Neural cell (in vitro differentiated cells): Measurements from ENCODE around the gene ATP5PD. TPM values are rescaled to one million over a fixed set of nuclear protein-coding genes. Genes with fewer than 3 reads are reported as not detected.
"Not testable (repeated sequence)": the region's sequence is repeated elsewhere in the genome, so short reads cannot be mapped to it uniquely, and the experiment has no call there.

Source experiments
- H2AFZ ChIP-seq: fragments of 200-600, 300-800 bp; sonication (generic), shearing (Covaris generic); 2 replicates; pipeline ENCODE4 v1.6.0; 2014; ENCODE audit warnings: low read depth, mild to moderate bottlenecking, antibody characterized with exemption, low read length, moderate library complexity
- H3F3A ChIP-seq: fragments of 200-600 bp; shearing (Covaris generic); 2 replicates; pipeline ENCODE4 v1.6.1; 2016; ENCODE audit warnings: mild to moderate bottlenecking, moderate library complexity, mixed read lengths, antibody characterized with exemption, low read length; ENCODE audit not compliant: insufficient read depth, poor library complexity, severe bottlenecking
- H3K27ac ChIP-seq: fragments of 200-600, 300-800 bp; sonication (generic), shearing (Covaris generic); 2 replicates; pipeline ENCODE4 v1.5.1; 2014; ENCODE audit warnings: mild to moderate bottlenecking, low read length, moderate library complexity
- H3K27me3 ChIP-seq: fragments of 300-800, 200-600 bp; sonication (generic), shearing (Covaris generic); 2 replicates; pipeline ENCODE4 v1.6.0; 2014; ENCODE audit warnings: mild to moderate bottlenecking, low read depth, low read length, moderate library complexity; ENCODE audit not compliant: insufficient read depth
- H3K36me3 ChIP-seq: fragments of 300-800, 200-600 bp; sonication (generic), shearing (Covaris generic); 2 replicates; pipeline ENCODE4 v1.5.1; 2014; ENCODE audit warnings: mild to moderate bottlenecking, antibody characterized with exemption, low read length, moderate library complexity; ENCODE audit not compliant: insufficient read depth
- H3K4me2 ChIP-seq: fragments of 300-800, 200-600 bp; sonication (generic), shearing (Covaris generic); 2 replicates; pipeline ENCODE4 v1.6.0; 2014; ENCODE audit warnings: mild to moderate bottlenecking, low read length
- H3K4me3 ChIP-seq: fragments of 300-800, 200-600 bp; sonication (generic), shearing (Covaris generic); 2 replicates; pipeline ENCODE4 v1.5.1; 2014; ENCODE audit warnings: mild to moderate bottlenecking, low read length, moderate library complexity
- H3K79me2 ChIP-seq: fragments of 200-600 bp; shearing (Covaris generic); replicated peaks from 2 replicates; pipeline ENCODE4 v1.6.0; 2014; ENCODE audit warnings: mild to moderate bottlenecking, low read length, moderate library complexity; ENCODE audit not compliant: insufficient read depth
- H3K9ac ChIP-seq: fragments of 300-800, 200-600 bp; sonication (generic), shearing (Covaris generic); 2 replicates; pipeline ENCODE4 v1.6.1; 2016; ENCODE audit warnings: mild to moderate bottlenecking, low read length, mixed read lengths
- H3K9me2 ChIP-seq: fragments of 200-600 bp; shearing (Covaris generic); 2 replicates; pipeline ENCODE4 v1.6.1; 2016; ENCODE audit warnings: mild to moderate bottlenecking, low read length, mixed read lengths; ENCODE audit not compliant: insufficient read depth
- H3K9me3 ChIP-seq: fragments of 200-600, 300-800 bp; sonication (generic), shearing (Covaris generic); 2 replicates; pipeline ENCODE4 v1.6.1; 2016; ENCODE audit warnings: mild to moderate bottlenecking, mixed run types, low read length, moderate library complexity, mixed read lengths
- H4K20me1 ChIP-seq: fragments of 200-600 bp; shearing (Covaris generic); 2 replicates; pipeline ENCODE4 v1.6.1; 2016; ENCODE audit warnings: mild to moderate bottlenecking, mixed run types; ENCODE audit not compliant: insufficient read depth
- CTCF ChIP-seq: fragments of 450-650 bp; IDR thresholded peaks from 2 replicates; pipeline ENCODE4 v1.5.1; 2014; ENCODE audit warnings: antibody characterized with exemption, mild to moderate bottlenecking, moderate library complexity; ENCODE audit not compliant: poor library complexity, severe bottlenecking
- MXI1 ChIP-seq: fragments of 450-650 bp; conservative IDR thresholded peaks from 2 replicates; pipeline ENCODE4 v1.6.1; 2014; ENCODE audit warnings: antibody characterized with exemption, mild to moderate bottlenecking; ENCODE audit not compliant: poor library complexity, severe bottlenecking
- POLR2AphosphoS5 ChIP-seq: IDR thresholded peaks from 2 replicates; pipeline ENCODE4 v1.6.1; 2012
- RAD21 ChIP-seq: fragments of 450-650 bp; conservative IDR thresholded peaks from 2 replicates; pipeline ENCODE4 v1.6.1; 2014; ENCODE audit warnings: antibody characterized with exemption, mild to moderate bottlenecking, moderate library complexity
- SMC3 ChIP-seq: fragments of 450-650 bp; conservative IDR thresholded peaks from 2 replicates; pipeline ENCODE4 v1.6.1; 2014; ENCODE audit warnings: antibody characterized with exemption, mild to moderate bottlenecking, moderate library complexity; ENCODE audit not compliant: poor library complexity
- TAF1 ChIP-seq: IDR thresholded peaks from 2 replicates; pipeline ENCODE4 v1.6.1; 2012; ENCODE audit warnings: low read depth
- polyA plus RNA-seq: library from polyadenylated mRNA; depleted of rRNA; stranded (reverse); fragments of >200 nt; gene quantifications from 2 replicates; pipeline ENCODE4 v1.2.3, GENCODE V29; 2014
- TF ChIP-seq, protein P1 (sequence below): IDR thresholded peaks from 2 replicates; pipeline ENCODE4 v1.6.1; 2012; ENCODE audit warnings: borderline replicate concordance

The ATP5PD gene
- polyA plus RNA-seq, 1 donor from 2014 or later = 517 TPM

- peaks cover 16% of the 10 kb centered on the region for H3K79me2 ChIP-seq
Measured at GRCh38 chr17:75048249-75048878, 1.6 kb upstream of the ATP5PD start.

GRCh38 chr17:75047398-75048098 lies 779 bp upstream of the ATP5PD start:
- Histone ChIP-seq H3K4me3 (peak overlapping the region; percentile 100), H3K9me3 (no peaks in the 10 kb centered on the region), H4K20me1 (no peaks in the 10 kb centered on the region), H3K27me3 (no peaks in the 10 kb centered on the region), H3F3A (no peaks in the 10 kb centered on the region), H3K9me2 (no peaks in the 10 kb centered on the region), H3K27ac (peak overlapping the region; percentile 32), H3K9ac (peak overlapping the region; percentile 97), H3K36me3 (no peaks in the 10 kb centered on the region), H3K79me2 (peaks cover 16% of the 10 kb centered on the region), H3K4me2 (peak overlapping the region; percentile 85), H2AFZ (peak overlapping the region; percentile 28)
- TF ChIP-seq TAF1 = no peak
- TF ChIP-seq SMC3 = no peak
- peak; percentile 33 for TF ChIP-seq MXI1
- no peak for TF ChIP-seq RAD21
- TF ChIP-seq POLR2AphosphoS5 = no peak

More at GRCh38 chr17:75048249-75048878, 1.6 kb upstream of the ATP5PD start:
- TF ChIP-seq, protein P1, sequence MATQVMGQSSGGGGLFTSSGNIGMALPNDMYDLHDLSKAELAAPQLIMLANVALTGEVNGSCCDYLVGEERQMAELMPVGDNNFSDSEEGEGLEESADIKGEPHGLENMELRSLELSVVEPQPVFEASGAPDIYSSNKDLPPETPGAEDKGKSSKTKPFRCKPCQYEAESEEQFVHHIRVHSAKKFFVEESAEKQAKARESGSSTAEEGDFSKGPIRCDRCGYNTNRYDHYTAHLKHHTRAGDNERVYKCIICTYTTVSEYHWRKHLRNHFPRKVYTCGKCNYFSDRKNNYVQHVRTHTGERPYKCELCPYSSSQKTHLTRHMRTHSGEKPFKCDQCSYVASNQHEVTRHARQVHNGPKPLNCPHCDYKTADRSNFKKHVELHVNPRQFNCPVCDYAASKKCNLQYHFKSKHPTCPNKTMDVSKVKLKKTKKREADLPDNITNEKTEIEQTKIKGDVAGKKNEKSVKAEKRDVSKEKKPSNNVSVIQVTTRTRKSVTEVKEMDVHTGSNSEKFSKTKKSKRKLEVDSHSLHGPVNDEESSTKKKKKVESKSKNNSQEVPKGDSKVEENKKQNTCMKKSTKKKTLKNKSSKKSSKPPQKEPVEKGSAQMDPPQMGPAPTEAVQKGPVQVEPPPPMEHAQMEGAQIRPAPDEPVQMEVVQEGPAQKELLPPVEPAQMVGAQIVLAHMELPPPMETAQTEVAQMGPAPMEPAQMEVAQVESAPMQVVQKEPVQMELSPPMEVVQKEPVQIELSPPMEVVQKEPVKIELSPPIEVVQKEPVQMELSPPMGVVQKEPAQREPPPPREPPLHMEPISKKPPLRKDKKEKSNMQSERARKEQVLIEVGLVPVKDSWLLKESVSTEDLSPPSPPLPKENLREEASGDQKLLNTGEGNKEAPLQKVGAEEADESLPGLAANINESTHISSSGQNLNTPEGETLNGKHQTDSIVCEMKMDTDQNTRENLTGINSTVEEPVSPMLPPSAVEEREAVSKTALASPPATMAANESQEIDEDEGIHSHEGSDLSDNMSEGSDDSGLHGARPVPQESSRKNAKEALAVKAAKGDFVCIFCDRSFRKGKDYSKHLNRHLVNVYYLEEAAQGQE = no peak
- TF ChIP-seq CTCF (no peak), POLR2AphosphoS5 (no peak)
- no peaks in the 10 kb centered on the region for H3K36me3 ChIP-seq
- no peak overlapping the region for H3K27ac ChIP-seq
- peak overlapping the region; percentile 97 for H3K9ac ChIP-seq
- peak overlapping the region; percentile 85 for H3K4me2 ChIP-seq
- no peaks in the 10 kb centered on the region for H3F3A ChIP-seq
- peak overlapping the region; percentile 100 for H3K4me3 ChIP-seq
- H4K20me1 ChIP-seq = no peaks in the 10 kb centered on the region
- H3K9me3 ChIP-seq = no peaks in the 10 kb centered on the region
- no peak overlapping the region for H2AFZ ChIP-seq
- no peaks in the 10 kb centered on the region for H3K9me2 ChIP-seq
- H3K27me3 ChIP-seq = no peaks in the 10 kb centered on the region

GRCh38 chr17:75045946-75046406 lies 793 bp downstream of the ATP5PD start:
- H3K9me3 ChIP-seq, H3K9me2 ChIP-seq, H3F3A ChIP-seq, H3K27me3 ChIP-seq, H4K20me1 ChIP-seq, H3K36me3 ChIP-seq, H2AFZ ChIP-seq: not testable (repeated sequence)
- H3K4me2 ChIP-seq = peak overlapping the region; percentile 35
- H3K9ac ChIP-seq = peak overlapping the region; percentile 97
- peak overlapping the region; percentile 100 for H3K4me3 ChIP-seq
- peak overlapping the region; percentile 92 for H3K27ac ChIP-seq
- H3K79me2 ChIP-seq = peaks cover 16% of the 10 kb centered on the region
